OCI-LY1 (cell line): ENCODE results near the gene MAP2K1.
A peak's percentile ranks its signal among the peaks of the same experiment; 100 is the strongest.

ENCODE experiments used
- H2AFZ ChIP-seq: fragments of 200-600 bp; sonication (generic), shearing (Covaris generic); 2 replicates; pipeline ENCODE4 v1.6.0; 2014; ENCODE audit warnings: antibody characterized with exemption, mild to moderate bottlenecking, low read length
- H3F3A ChIP-seq: fragments of 200-600 bp; sonication (generic), shearing (Covaris generic); 2 replicates; pipeline ENCODE4 v1.6.0; 2014; ENCODE audit warnings: mild to moderate bottlenecking, antibody characterized with exemption, low read length, moderate library complexity; ENCODE audit not compliant: insufficient read depth
- H3K27ac ChIP-seq: fragments of 200-600 bp; sonication (generic); 2 replicates; pipeline ENCODE4 v1.5.1; 2014; ENCODE audit warnings: low read length, mixed run types, mild to moderate bottlenecking, low read depth; ENCODE audit not compliant: poor library complexity, severe bottlenecking
- H3K27me3 ChIP-seq: fragments of 200-600 bp; sonication (generic); 2 replicates; pipeline ENCODE4 v1.6.0; 2014; ENCODE audit warnings: antibody characterized with exemption, mild to moderate bottlenecking, low read length, moderate library complexity; ENCODE audit not compliant: insufficient read depth
- H3K36me3 ChIP-seq: fragments of 200-600 bp; sonication (generic); 2 replicates; pipeline ENCODE4 v1.6.1; 2014; ENCODE audit warnings: mild to moderate bottlenecking, antibody characterized with exemption, low read length, moderate library complexity, mixed read lengths; ENCODE audit not compliant: insufficient read depth
- H3K4me1 ChIP-seq: fragments of 200-600 bp; sonication (generic); 2 replicates; pipeline ENCODE4 v1.5.1; 2014; ENCODE audit warnings: mild to moderate bottlenecking, low read length, moderate library complexity; ENCODE audit not compliant: insufficient read depth, severe bottlenecking
- H3K4me2 ChIP-seq: fragments of 200-600 bp; sonication (generic), shearing (Covaris generic); 2 replicates; pipeline ENCODE4 v1.6.1; 2014; ENCODE audit warnings: low read length
- H3K4me3 ChIP-seq: fragments of 200-600 bp; sonication (generic); 2 replicates; pipeline ENCODE4 v1.5.1; 2014; ENCODE audit warnings: low read length, low read depth, mild to moderate bottlenecking, mixed read lengths; ENCODE audit not compliant: poor library complexity, severe bottlenecking
- H3K79me2 ChIP-seq: fragments of 200-600 bp; shearing (Covaris generic); 2 replicates; pipeline ENCODE4 v1.6.1; 2016; ENCODE audit warnings: mixed run types, low read length, mixed read lengths; ENCODE audit not compliant: insufficient read depth
- H3K9ac ChIP-seq: fragments of 200-600 bp; sonication (generic), shearing (Covaris generic); 2 replicates; pipeline ENCODE4 v1.6.1; 2014; ENCODE audit warnings: mild to moderate bottlenecking, low read length, mixed read lengths
- H3K9me2 ChIP-seq: fragments of 200-600 bp; sonication (generic), shearing (Covaris generic); 2 replicates; pipeline ENCODE4 v1.6.1; 2014; ENCODE audit warnings: low read depth, mild to moderate bottlenecking, low read length, mixed read lengths
- H3K9me3 ChIP-seq: fragments of 200-600 bp; shearing (Covaris generic); 2 replicates; pipeline ENCODE4 v1.6.1; 2014; ENCODE audit warnings: low read length, mixed read lengths
- H4K20me1 ChIP-seq: fragments of 200-600 bp; sonication (generic), shearing (Covaris generic); 2 replicates; pipeline ENCODE4 v1.6.0; 2016; ENCODE audit warnings: mild to moderate bottlenecking, low read length; ENCODE audit not compliant: insufficient read depth
- EZH2 ChIP-seq: fragments of 200-600 bp; sonication (generic), shearing (Covaris generic); IDR thresholded peaks from 2 replicates; pipeline ENCODE4 v1.8.0; 2017; ENCODE audit warnings: borderline replicate concordance, mixed run types, mild to moderate bottlenecking, antibody characterized with exemption, low read length, moderate library complexity, mixed read lengths
- TF ChIP-seq, protein P1 (sequence below): fragments of 200-600 bp; sonication (generic), shearing (Covaris generic); IDR thresholded peaks from 2 replicates; pipeline ENCODE4 v1.5.1; 2017; ENCODE audit warnings: mild to moderate bottlenecking, antibody characterized with exemption, low read length, moderate library complexity, mixed read lengths

MAP2K1 gene

DNA sequence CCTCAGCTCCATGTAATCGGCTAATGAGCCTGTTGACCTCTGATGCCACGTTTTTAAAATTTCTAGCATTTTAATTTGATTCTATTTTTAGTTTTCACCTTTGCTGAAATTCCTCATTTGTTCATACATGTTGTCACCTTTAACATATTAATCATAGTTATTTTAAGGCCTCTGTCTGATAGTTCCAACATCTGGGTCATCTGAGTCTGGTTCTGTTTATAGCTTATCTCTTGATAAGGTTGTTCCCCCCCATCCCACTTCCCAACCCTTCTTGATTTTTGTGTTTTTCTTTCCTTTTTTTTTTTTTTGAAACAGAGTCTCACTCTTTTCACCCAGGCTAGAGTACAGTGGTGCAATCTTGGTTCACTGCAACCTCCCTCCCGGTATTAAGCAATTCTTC lies 36.4 kb downstream of the MAP2K1 start:
- Histone ChIP-seq H3F3A (no peaks in the 10 kb centered on the region), H3K4me2 (no peak overlapping the region), H3K36me3 (no peaks in the 10 kb centered on the region; the same call in 1 of the 2 replicates), H4K20me1 (no peaks in the 10 kb centered on the region), H3K4me3 (no peak overlapping the region), H3K27me3 (no peaks in the 10 kb centered on the region), H3K9me2 (no peaks in the 10 kb centered on the region), H3K4me1 (peaks cover 24% of the 10 kb centered on the region), H3K27ac (no peak overlapping the region), H3K9me3 (no peaks in the 10 kb centered on the region), H2AFZ (no peak overlapping the region), H3K9ac (no peak overlapping the region), H3K79me2 (peaks cover 62% of the 10 kb centered on the region)
- TF ChIP-seq EZH2: no peak

DNA sequence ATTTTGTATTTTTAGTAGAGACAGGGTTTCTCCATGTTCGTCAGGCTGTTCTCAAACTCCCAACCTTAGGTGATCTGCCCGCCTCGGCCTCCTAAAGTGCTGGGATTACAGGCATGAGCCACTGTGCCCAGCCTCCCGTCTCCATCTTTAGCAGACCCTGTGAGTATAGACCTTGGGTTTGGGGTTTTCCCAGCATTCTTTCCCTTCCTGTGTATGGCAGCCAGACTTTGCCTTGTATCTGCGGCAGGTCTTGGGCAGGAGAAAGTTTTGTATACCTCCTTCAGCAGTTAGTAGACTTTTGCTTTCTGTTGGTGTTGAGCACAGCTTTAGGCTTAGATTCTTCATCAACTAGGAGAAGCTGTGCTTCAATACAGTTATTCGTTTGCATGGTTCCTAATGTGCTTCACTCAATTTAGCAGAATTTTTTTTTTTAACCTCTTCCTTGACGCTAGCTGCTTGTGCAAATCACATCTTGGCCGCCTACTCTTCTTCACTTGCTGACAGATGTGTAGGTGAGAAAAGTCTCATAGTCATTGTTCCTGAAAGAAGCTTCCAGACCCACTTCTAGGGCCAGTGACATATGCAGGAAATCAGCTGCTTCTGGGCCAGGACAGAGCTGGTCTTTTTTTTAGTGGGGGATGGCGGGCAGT lies 38.4 kb downstream of the MAP2K1 start:
- Histone ChIP-seq H3K9me2 (no peaks in the 10 kb centered on the region), H2AFZ (no peak overlapping the region), H3K27me3 (no peaks in the 10 kb centered on the region), H3F3A (no peaks in the 10 kb centered on the region), H4K20me1 (no peaks in the 10 kb centered on the region), H3K79me2 (peaks cover 52% of the 10 kb centered on the region), H3K9me3 (no peaks in the 10 kb centered on the region), H3K36me3 (no peaks in the 10 kb centered on the region; the same call in 1 of the 2 replicates), H3K4me1 (peaks cover 12% of the 10 kb centered on the region), H3K9ac (no peak overlapping the region), H3K4me2 (peak overlapping the region; percentile 8; the same call in 1 of the 2 replicates), H3K4me3 (no peak overlapping the region), H3K27ac (no peak overlapping the region)
- TF ChIP-seq, protein P1, sequence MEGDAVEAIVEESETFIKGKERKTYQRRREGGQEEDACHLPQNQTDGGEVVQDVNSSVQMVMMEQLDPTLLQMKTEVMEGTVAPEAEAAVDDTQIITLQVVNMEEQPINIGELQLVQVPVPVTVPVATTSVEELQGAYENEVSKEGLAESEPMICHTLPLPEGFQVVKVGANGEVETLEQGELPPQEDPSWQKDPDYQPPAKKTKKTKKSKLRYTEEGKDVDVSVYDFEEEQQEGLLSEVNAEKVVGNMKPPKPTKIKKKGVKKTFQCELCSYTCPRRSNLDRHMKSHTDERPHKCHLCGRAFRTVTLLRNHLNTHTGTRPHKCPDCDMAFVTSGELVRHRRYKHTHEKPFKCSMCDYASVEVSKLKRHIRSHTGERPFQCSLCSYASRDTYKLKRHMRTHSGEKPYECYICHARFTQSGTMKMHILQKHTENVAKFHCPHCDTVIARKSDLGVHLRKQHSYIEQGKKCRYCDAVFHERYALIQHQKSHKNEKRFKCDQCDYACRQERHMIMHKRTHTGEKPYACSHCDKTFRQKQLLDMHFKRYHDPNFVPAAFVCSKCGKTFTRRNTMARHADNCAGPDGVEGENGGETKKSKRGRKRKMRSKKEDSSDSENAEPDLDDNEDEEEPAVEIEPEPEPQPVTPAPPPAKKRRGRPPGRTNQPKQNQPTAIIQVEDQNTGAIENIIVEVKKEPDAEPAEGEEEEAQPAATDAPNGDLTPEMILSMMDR: no peak
- TF ChIP-seq EZH2: no peak

DNA sequence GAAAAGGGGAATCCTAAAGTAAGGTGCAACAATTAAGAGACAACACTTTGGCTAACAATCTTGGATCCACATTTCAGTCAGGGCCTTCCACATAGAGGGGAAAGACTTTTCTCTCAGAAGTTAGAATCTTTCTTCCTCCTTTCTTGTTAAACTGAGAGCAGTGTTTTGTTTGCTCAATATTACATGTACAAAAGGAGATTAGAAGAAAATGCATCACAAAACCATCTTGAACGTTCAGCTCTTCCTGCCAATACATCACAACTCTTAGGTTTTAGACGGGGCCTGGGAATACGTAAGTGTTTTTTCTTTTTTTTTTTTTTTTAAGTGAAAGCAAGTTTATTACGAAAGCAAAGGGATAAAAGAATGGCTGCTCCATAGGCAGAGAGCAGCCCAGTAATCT lies 39.1 kb downstream of the MAP2K1 start:
- Histone ChIP-seq H4K20me1 (no peaks in the 10 kb centered on the region), H3K79me2 (peaks cover 56% of the 10 kb centered on the region), H3K4me1 (peaks cover 12% of the 10 kb centered on the region)

More for the DNA sequence above, 39.1 kb downstream of the MAP2K1 start:
- H3K27me3 ChIP-seq: no peaks in the 10 kb centered on the region
- H3K27ac ChIP-seq: no peak overlapping the region
- no peak overlapping the region for H3K4me3 ChIP-seq
- H3K9me2 ChIP-seq: no peaks in the 10 kb centered on the region
- H3F3A ChIP-seq: no peaks in the 10 kb centered on the region
- H3K4me2 ChIP-seq: no peak overlapping the region
- no peak overlapping the region for H2AFZ ChIP-seq
- no peak overlapping the region for H3K9ac ChIP-seq
- H3K36me3 ChIP-seq: no peaks in the 10 kb centered on the region; the same call in 1 of the 2 replicates
- TF ChIP-seq, protein P1: no peak
- no peak for TF ChIP-seq EZH2
- H3K9me3 ChIP-seq: no peaks in the 10 kb centered on the region
